ENCODE measurements around the gene FAM9C. TPM values are rescaled to one million over a fixed set of nuclear protein-coding genes. Genes with fewer than 3 reads are reported as not detected.
A peak's percentile ranks its signal among the peaks of the same experiment; 100 is the strongest.

The FAM9C gene
- total RNA-seq, 1 experiment from 2014 or later = not detected

DNA sequence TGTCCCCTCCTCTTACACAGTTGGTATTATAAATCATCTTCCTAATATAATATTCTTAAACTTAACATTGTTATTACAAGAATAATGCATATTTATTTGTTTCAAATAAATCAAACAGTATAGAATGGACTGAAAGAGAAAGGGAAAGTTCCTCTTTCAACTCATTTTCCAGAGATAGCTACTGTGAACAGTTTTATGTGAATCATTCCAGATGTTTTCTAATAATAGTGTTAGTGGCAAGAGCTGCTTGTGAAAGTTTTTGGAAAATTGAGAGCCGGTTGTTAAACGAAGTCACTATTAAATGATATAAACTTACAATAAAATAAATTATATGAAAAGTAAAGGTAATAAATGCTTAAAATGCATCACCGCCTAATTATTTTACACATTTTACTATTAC is 55.0 kb downstream of the FAM9C start:
- Histone ChIP-seq H4K20me1 (ENCODE audit: insufficient read depth) (no peaks in the 10 kb centered on the region), H3K4me3 (replicated peaks in 1 of 2; ENCODE audit: low read depth in 1 of 2, low read length in 2 of 2) (no peak overlapping the region), H3K9me2 (ENCODE audit: insufficient read depth) (no peaks in the 10 kb centered on the region), H3K36me3 (ENCODE audit: control insufficient read depth in 1 of 2, insufficient read depth in 2 of 2, low read length in 2 of 2) (no peaks in the 10 kb centered on the region), H3K27ac (ENCODE audit: low read depth, low read length) (no peak overlapping the region; the same call in 1 of the 2 replicates), H3K4me1 (ENCODE audit: control insufficient read depth in 1 of 2, insufficient read depth in 2 of 2, low read length in 2 of 2) (peaks cover 16 to 23% of the 10 kb centered on the region in 2 experiments), H3K9me3 (ENCODE audit: control insufficient read depth in 1 of 2, insufficient read depth in 1 of 2, low read depth in 1 of 2, low read length in 2 of 2) (no peaks in the 10 kb centered on the region), H3K79me2 (ENCODE audit: insufficient read depth, low read length) (no peaks in the 10 kb centered on the region), H3K27me3 (ENCODE audit: insufficient read depth, low read length) (no peaks in the 10 kb centered on the region), H2AFZ (ENCODE audit: low read depth, low read length, poor library complexity, severe bottlenecking) (no peak overlapping the region), H3K4me2 (ENCODE audit: low read length) (peak overlapping the region; percentile 62; the same call in 1 of the 2 replicates), H3K9ac (ENCODE audit: low read length) (no peak overlapping the region)
- no peak for TF ChIP-seq JUND (IDR thresholded peaks at IDR 0.05)
- TF ChIP-seq, protein P1, sequence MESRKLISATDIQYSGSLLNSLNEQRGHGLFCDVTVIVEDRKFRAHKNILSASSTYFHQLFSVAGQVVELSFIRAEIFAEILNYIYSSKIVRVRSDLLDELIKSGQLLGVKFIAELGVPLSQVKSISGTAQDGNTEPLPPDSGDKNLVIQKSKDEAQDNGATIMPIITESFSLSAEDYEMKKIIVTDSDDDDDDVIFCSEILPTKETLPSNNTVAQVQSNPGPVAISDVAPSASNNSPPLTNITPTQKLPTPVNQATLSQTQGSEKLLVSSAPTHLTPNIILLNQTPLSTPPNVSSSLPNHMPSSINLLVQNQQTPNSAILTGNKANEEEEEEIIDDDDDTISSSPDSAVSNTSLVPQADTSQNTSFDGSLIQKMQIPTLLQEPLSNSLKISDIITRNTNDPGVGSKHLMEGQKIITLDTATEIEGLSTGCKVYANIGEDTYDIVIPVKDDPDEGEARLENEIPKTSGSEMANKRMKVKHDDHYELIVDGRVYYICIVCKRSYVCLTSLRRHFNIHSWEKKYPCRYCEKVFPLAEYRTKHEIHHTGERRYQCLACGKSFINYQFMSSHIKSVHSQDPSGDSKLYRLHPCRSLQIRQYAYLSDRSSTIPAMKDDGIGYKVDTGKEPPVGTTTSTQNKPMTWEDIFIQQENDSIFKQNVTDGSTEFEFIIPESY (IDR thresholded peaks at IDR 0.05; ENCODE audit: extremely low read depth, insufficient replicate concordance, low read length) = no peak
- no peak for TF ChIP-seq CEBPB (IDR thresholded peaks at IDR 0.05; ENCODE audit: low read depth)
- no peak for TF ChIP-seq EZH2phosphoT487 (IDR thresholded peaks at IDR 0.05; ENCODE audit: borderline replicate concordance)
- no peak for TF ChIP-seq SRF (IDR thresholded peaks at IDR 0.05; ENCODE audit: low read depth)
- TF ChIP-seq ATF3 (IDR thresholded peaks at IDR 0.05) = no peak
- TF ChIP-seq, protein P2, sequence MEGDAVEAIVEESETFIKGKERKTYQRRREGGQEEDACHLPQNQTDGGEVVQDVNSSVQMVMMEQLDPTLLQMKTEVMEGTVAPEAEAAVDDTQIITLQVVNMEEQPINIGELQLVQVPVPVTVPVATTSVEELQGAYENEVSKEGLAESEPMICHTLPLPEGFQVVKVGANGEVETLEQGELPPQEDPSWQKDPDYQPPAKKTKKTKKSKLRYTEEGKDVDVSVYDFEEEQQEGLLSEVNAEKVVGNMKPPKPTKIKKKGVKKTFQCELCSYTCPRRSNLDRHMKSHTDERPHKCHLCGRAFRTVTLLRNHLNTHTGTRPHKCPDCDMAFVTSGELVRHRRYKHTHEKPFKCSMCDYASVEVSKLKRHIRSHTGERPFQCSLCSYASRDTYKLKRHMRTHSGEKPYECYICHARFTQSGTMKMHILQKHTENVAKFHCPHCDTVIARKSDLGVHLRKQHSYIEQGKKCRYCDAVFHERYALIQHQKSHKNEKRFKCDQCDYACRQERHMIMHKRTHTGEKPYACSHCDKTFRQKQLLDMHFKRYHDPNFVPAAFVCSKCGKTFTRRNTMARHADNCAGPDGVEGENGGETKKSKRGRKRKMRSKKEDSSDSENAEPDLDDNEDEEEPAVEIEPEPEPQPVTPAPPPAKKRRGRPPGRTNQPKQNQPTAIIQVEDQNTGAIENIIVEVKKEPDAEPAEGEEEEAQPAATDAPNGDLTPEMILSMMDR (IDR thresholded peaks at IDR 0.05 in 2 of 3, conservative IDR thresholded peaks at IDR 0.05 in 1 of 3; ENCODE audit: borderline replicate concordance in 1 of 3, insufficient read depth in 1 of 3, low read depth in 2 of 3, low read length in 2 of 3) = no peak
- no peak for TF ChIP-seq POLR2A (IDR thresholded peaks at IDR 0.05; ENCODE audit: borderline replicate concordance, extremely low read depth, insufficient read depth, insufficient read length)
- TF ChIP-seq RAD21 (IDR thresholded peaks at IDR 0.05; ENCODE audit: low read depth) = no peak
- TF ChIP-seq, protein P3, sequence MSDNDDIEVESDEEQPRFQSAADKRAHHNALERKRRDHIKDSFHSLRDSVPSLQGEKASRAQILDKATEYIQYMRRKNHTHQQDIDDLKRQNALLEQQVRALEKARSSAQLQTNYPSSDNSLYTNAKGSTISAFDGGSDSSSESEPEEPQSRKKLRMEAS (IDR thresholded peaks at IDR 0.05) = no peak
- no peak for TF ChIP-seq SP1 (IDR thresholded peaks at IDR 0.05; ENCODE audit: low read depth)
- no peak for TF ChIP-seq EGR1 (IDR thresholded peaks at IDR 0.05; ENCODE audit: low read depth)
- TF ChIP-seq YY1 (IDR thresholded peaks at IDR 0.05; ENCODE audit: extremely low read depth, insufficient replicate concordance, low read depth, low read length) = no peak
- TF ChIP-seq CBX3 (IDR thresholded peaks at IDR 0.05; ENCODE audit: low read depth) = no peak
- TF ChIP-seq TCF7L2 (IDR thresholded peaks at IDR 0.05; ENCODE audit: borderline replicate concordance, extremely low read depth, insufficient read depth, insufficient read length) = no peak
- TF ChIP-seq POLR2AphosphoS5 (IDR thresholded peaks at IDR 0.05; ENCODE audit: low read depth, low read length) = no peak
- no peak for TF ChIP-seq FOSL1 (IDR thresholded peaks at IDR 0.05; ENCODE audit: low read depth)
- ChIA-PET POLR2A (no interaction called here), RAD21 (ENCODE audit: low non-redundant PET in 1 of 2, low total read pairs in 2 of 2, uncharacterized antibody in 2 of 2, unreplicated experiment in 2 of 2) (no interaction called here), CTCF (no interaction called here)
- ATAC-seq = no peak
- BruUV-seq (replicated peaks) = no TSS peak
- no peak for DNase-seq (ENCODE audit: low read depth, low spot score)
- intact Hi-C loops (cut with micrococcal nuclease) = loop anchor here (10.0 kb wide), 1 partner anchor 115 kb away; no protein-coding TSS in a partner anchor
